ENCODE measurements around the gene SPATA20.

SPATA20 gene

DNA sequence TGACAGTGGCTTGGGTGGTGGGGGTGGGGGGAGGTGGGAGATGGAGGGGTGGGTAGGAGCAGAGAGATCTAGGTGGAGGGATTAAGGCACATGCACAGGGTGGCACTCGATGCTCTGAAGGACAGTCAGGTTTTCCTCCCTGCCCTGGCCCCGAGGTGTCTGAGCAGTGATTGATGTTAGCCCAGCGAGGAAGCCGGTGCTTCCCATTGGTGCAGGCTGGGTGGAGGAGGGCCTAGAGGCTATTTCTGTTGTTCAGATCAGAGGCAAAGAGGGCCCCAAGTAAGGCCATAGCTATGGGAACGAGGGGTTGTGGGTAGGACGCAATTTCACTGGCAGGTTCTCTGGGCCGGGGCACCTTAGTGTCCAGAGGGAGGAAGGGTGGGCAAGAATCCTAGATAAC, 36.7 kb downstream of the SPATA20 start:
- DNase-seq: no peak

DNA sequence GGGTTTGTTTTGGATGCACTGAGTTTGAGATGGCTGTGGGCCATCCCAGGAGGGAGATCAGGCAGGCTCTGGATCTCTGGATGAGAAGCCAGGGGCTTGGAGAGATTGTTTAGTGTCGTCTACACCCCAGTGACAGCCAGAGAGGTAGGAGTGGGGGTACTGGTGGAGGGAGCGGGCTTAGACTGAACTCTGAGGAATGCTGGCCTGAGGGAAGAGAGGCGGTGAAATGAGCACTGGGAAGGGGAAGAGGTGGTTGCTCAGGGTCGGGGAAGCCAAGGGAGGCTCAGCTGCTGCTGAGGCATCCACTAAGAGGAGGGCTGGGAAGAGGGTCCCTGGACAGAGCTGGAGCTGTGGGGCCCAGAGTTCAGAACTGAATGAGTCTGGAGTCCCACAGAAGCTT, 37.1 kb downstream of the SPATA20 start:
- no peak for DNase-seq

- no peak for DNase-seq
Observed at GRCh38 chr17:50584749-50585148, 37.8 kb downstream of the SPATA20 start.

DNA sequence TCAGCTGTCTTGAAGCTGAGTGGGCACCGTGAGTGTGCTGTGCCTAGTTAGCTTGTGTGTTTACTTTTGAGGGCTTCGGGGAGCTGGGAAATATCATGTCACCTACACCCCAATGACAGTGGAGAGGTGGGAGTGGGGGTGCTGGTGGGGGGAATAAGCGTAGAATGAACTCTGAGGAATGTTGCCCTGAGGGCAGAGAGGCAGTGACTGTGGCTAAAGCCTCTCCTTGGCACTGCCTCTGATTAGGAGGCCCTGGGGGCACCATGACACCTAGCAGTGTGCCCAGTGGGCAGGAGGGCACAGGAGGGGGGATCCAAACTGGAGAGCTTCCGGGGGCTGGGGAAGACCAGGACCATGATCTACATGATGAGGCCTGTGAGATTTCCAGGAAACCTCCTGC, 38.4 kb downstream of the SPATA20 start:
- no peak for DNase-seq

DNA sequence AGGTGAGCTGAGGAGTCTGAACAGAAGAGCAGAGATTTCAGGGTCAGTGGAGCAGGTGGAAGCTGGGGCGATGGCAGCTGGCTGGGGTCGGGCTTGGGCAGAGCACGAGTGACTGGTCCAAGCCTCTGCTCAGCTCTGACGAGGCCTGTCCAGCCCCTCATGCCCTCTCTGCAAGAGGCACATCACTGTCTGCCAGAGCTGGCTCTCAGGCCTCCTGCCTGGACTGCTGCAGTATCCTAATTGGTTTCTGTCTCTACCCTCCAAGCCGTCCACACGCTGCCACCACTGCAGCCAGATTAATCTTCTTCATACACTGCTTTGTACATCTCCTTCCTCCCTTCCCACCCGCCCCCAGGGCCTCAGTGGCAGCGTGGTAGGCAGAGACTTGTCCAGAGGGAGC, 38.9 kb downstream of the SPATA20 start:
- DNase-seq: no peak

DNA sequence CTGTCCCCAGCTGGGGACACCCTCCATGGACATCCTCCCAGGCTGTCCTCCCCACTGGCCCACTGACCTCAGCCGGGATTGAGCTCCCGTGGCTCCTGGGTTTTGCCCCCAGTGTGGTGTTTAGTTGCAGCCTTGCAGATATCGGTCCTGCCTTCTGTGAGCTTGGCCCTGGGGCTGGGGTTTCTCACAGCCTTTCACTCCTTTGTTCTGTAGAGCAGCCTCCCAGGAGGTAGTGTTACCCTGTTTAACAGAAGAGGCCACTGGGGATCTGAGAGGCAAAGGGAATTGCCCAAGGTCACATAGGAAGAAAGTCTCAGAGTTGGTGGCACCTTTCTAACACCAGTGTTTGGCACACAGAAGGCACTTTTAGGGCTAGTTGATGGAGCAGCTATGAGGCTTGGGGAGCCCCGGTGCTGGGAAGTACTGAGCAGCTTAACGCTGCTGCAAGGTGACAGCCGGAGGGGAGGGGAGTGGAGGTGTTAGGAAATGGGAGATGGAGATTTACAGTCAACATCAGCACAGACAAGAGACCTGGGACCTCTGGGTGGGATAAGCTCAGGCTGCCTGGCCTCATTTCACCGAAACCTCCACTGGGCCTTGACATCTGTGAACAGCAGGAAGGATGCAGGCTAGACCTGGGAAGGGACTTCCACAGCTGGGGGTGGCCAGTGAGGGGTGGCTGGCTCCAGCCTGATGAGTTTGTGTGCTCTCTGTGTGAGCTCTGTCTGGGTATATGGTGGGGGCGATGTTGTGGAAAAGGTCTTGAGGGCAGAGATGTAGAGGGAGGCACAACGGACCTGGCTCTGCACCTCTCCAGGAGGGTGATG, 39.7 kb downstream of the SPATA20 start:
- no peak for DNase-seq

DNA sequence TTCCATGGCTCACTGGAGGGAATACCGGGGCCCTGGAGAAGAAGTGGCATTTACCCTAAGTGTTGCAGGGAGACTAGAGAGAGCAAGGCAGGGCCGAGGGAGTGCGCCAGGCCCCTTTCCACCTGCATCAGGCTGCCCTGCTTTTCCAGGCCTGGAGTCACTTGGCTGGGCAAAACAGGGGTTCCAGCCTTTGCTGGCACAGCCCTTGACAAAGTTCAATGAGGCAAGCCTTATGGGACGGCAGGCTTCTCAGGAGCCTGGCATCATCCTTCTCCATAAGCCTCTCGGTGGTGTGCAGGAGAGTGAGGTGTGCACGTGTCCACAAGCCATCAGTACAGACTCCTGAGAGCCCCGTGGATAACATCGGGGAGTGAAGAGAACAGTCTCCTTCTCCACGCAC, 40.6 kb downstream of the SPATA20 start:
- no peak for DNase-seq

DNA sequence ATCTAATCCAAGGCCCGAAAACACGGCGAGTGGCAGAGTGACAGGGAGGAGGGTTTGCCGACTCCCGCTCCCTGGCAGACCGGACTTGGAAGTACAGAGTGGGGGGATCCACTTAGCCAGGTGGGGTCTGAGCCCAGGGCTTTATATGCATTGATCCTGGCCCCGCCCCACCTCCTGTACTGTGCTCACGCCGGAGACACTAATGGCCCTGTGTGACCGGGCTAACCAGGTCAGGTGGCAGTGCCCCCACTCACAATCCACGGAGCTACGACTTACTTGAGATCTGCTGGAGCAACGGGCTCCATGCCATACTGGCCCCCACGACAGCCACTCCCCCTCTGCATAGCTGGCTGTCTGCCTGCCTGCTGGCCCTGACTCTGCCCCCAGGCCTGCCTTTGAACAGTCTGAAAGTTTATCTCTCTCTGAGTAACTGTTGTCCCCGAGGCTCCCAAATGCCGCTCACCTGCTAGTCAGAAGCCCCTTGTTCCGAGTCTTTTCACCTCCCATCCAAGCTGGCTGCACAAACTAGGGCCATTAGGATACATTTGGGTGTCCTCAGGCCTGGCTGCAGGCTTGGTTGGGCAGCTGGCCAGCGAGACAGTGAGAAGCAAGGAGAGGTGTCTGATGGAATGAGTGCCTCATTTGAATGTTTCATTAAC, 41.5 kb downstream of the SPATA20 start:
- DNase-seq: no peak

GRCh38 chr17:50589095-50589705, 42.2 kb downstream of the SPATA20 start:
- DNase-seq: no peak

GRCh38 chr17:50590946-50591737, 44.2 kb downstream of the SPATA20 start:
- DNase-seq: no peak

GRCh38 chr17:50593321-50593720, 46.3 kb downstream of the SPATA20 start:
- DNase-seq: no peak

DNA sequence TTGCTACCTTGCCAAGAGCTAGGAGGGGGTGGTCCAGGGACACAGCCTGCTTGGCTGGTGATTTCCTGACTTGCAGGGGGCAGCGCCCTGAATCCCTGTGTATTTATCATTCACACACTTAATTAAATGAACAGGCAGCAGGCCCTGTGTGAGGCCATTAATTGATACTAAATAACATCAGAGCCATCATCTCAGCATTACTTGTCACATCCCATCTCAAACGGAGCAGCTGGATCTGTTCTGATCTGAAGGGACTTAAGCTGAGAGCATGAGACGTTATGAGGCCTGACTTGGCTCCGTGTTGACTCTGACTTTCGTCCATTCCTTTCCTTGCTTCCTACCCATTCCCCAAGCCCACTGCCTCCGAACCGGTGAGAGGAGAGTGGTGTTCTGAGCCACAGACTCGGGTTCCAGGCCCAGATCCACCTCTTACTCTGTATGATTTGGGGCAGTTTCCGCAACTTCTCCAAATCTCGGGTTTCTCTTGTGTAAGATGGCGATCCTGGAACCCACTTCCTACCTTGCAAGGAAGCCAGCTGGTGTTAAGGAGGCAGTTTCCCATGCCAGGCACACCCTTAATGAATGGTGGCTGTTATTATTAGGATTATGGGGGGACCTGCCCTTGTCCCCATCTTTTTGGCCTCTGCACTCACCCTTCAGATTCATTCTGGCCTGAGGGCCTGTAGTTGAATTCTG, 47.3 kb downstream of the SPATA20 start:
- no peak for DNase-seq

GRCh38 chr17:50594892-50595291, 47.9 kb downstream of the SPATA20 start:
- no peak for DNase-seq

GRCh38 chr17:50596191-50597037, 49.4 kb downstream of the SPATA20 start:
- DNase-seq: no peak

GRCh38 chr17:50598487-50598886, 51.5 kb downstream of the SPATA20 start:
- no peak for DNase-seq

GRCh38 chr17:50599606-50600005, 52.6 kb downstream of the SPATA20 start:
- DNase-seq: no peak

DNA sequence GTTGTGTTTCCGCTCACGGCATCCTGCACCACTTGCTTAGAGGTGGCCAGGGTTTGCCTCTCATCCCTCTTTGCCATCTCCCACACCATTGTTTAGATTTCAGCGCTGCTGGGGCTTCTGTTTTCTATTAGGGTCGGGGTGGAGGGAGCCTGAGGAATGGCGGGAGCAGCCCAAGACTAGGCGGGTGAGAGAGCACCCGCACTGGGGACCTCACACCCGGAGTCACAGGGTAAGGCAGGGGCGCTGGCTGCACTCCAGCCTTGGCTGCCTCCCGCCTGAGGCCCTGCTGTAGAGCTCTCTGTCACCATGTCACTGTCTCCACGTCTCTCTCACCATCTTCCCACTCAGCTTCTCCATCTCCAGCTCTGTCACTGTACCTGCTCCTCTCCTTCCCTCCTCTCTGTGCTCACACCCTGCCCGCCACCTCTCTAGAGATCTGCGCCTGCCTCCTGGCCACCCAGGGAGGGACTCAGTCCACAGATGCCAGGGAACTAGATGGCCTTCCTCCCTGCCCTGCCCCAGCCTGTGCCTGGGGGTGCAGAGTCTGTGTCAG, 54.9 kb downstream of the SPATA20 start:
- DNase-seq: no peak

GRCh38 chr17:50602836-50603235, 55.9 kb downstream of the SPATA20 start:
- DNase-seq: no peak

DNA sequence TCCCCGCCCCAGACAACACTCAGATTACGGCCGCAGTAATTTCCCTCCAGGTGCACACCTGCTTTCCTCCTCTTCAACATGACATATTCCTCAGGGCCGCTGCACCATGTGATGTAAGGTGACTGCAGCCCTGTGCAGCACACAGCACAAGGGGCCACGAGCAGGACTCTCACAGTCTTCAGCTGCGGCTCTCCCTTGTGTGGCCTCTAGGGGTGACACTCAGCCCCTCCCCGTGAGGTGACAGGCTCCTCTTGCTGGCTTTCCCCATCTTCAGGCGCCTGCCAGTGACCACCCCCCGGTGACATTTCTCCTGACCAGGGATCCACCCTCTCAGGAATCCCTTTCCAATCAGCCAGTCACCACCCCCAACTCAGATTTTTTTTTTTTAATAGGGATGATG, 56.4 kb downstream of the SPATA20 start:
- DNase-seq: no peak

DNA sequence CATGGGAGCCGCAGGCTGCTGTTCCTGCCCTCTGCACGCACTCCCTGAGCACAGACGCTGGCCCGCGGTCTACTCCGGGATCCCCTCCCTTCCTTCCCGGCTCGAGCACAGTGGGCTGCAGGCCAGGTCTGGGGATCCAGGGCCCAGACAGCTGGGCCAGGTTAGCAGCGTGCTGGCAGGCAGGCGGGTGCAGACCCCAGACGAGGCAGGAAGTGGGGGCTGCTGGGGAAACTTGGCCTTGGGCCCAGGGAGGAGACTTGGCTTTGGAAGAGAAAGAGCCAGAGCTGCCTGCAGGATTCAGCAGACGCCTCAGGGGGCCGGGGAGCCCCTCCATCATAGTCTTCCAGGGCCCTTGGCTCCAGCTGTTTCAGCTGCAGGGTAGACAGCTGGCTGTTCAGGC, 57.5 kb downstream of the SPATA20 start:
- no peak for DNase-seq

DNA sequence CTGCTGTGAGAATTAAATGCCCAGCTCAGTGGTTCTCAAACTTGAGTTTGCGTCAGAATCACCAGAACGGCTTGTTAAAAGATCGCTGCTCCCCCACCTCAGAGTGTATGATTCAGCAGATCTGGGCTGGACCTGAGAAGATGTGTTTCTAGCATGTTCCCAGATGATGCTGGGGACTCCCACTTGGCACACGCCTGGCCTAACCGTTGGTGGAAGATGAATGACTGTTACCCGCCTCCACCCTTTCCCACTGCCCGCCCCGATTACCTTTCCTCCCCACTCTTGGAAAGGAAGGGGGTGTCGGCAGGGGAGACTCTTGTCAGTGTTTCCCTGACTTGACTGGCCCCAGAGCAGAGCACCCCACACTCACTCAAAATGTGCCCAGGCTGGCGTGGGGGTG, 58.5 kb downstream of the SPATA20 start:
- DNase-seq: no peak
